Measurements from ENCODE around the gene UCK1.

UCK1 gene

GRCh38 chr9:131566158-131566557 lies 35.1 kb upstream of the UCK1 start:
- Histone ChIP-seq H3K4me2 (ENCODE audit: insufficient read depth, low read length) (no peak overlapping the region), H3K27ac (ENCODE audit: low read length) (no peak overlapping the region), H2AFZ (ENCODE audit: low read depth, low read length) (no peak overlapping the region), H4K20me1 (ENCODE audit: insufficient read depth, low read length) (no peaks in the 10 kb centered on the region), H3K27me3 (ENCODE audit: insufficient read depth, low read length, poor library complexity) (no peaks in the 10 kb centered on the region), H3K79me2 (ENCODE audit: insufficient read depth, low read length) (no peaks in the 10 kb centered on the region), H3K36me3 (ENCODE audit: insufficient read depth, low read length) (no peaks in the 10 kb centered on the region), H3K9me3 (ENCODE audit: insufficient read depth, low read length, severe bottlenecking) (no peaks in the 10 kb centered on the region), H3K4me3 (ENCODE audit: low read depth in 1 of 2, low read length in 2 of 2) (no peak overlapping the region), H3K9ac (ENCODE audit: low read depth, low read length) (no peak overlapping the region), H3K4me1 (ENCODE audit: insufficient read depth, low read length) (no peaks in the 10 kb centered on the region)
- ATAC-seq (ENCODE audit: insufficient read depth, low read depth), result no peak
- TF ChIP-seq CTCF (IDR thresholded peaks at IDR 0.05; ENCODE audit: borderline replicate concordance, extremely low read depth, low read length, poor library complexity, severe bottlenecking) (no peak), EZH2 (IDR thresholded peaks at IDR 0.05; ENCODE audit: borderline replicate concordance, low read depth, low read length, severe bottlenecking) (no peak)
- DNase-seq, result no peak

- TF ChIP-seq EZH2 (IDR thresholded peaks at IDR 0.05; ENCODE audit: borderline replicate concordance, low read depth, low read length, severe bottlenecking) (no peak), CTCF (IDR thresholded peaks at IDR 0.05; ENCODE audit: borderline replicate concordance, extremely low read depth, low read length, poor library complexity, severe bottlenecking) (no peak)
- Histone ChIP-seq H3K4me3 (ENCODE audit: low read depth in 1 of 2, low read length in 2 of 2) (no peak overlapping the region), H3K27me3 (ENCODE audit: insufficient read depth, low read length, poor library complexity) (no peaks in the 10 kb centered on the region), H2AFZ (ENCODE audit: low read depth, low read length) (no peak overlapping the region), H3K4me2 (ENCODE audit: insufficient read depth, low read length) (no peak overlapping the region), H3K9me3 (ENCODE audit: insufficient read depth, low read length, severe bottlenecking) (no peaks in the 10 kb centered on the region), H3K4me1 (ENCODE audit: insufficient read depth, low read length) (no peaks in the 10 kb centered on the region), H3K9ac (ENCODE audit: low read depth, low read length) (no peak overlapping the region), H4K20me1 (ENCODE audit: insufficient read depth, low read length) (no peaks in the 10 kb centered on the region), H3K27ac (ENCODE audit: low read length) (no peak overlapping the region), H3K36me3 (ENCODE audit: insufficient read depth, low read length) (no peaks in the 10 kb centered on the region), H3K79me2 (ENCODE audit: insufficient read depth, low read length) (no peaks in the 10 kb centered on the region)
- no peak for DNase-seq
- no peak for ATAC-seq (ENCODE audit: insufficient read depth, low read depth)
These were observed 34.3 kb upstream of the UCK1 start for GRCh38 chr9:131565369-131565768.

GRCh38 chr9:131562032-131562959 lies 31.2 kb upstream of the UCK1 start:
- H3K4me2 ChIP-seq (ENCODE audit: insufficient read depth, low read length), result no peak overlapping the region
- H3K36me3 ChIP-seq (ENCODE audit: insufficient read depth, low read length), result no peaks in the 10 kb centered on the region
- DNase-seq (no peak), ATAC-seq (ENCODE audit: insufficient read depth, low read depth) (no peak)
- no peak overlapping the region for H3K9ac ChIP-seq (ENCODE audit: low read depth, low read length)
- H2AFZ ChIP-seq (ENCODE audit: low read depth, low read length), result no peak overlapping the region
- H3K79me2 ChIP-seq (ENCODE audit: insufficient read depth, low read length), result no peaks in the 10 kb centered on the region
- H4K20me1 ChIP-seq (ENCODE audit: insufficient read depth, low read length), result no peaks in the 10 kb centered on the region
- H3K4me3 ChIP-seq (ENCODE audit: low read depth in 1 of 2, low read length in 2 of 2), result no peak overlapping the region
- TF ChIP-seq EZH2 (IDR thresholded peaks at IDR 0.05; ENCODE audit: borderline replicate concordance, low read depth, low read length, severe bottlenecking), result no peak
- no peak for TF ChIP-seq CTCF (IDR thresholded peaks at IDR 0.05; ENCODE audit: borderline replicate concordance, extremely low read depth, low read length, poor library complexity, severe bottlenecking)
- no peaks in the 10 kb centered on the region for H3K9me3 ChIP-seq (ENCODE audit: insufficient read depth, low read length, severe bottlenecking)
- no peaks in the 10 kb centered on the region for H3K27me3 ChIP-seq (ENCODE audit: insufficient read depth, low read length, poor library complexity)
- no peaks in the 10 kb centered on the region for H3K4me1 ChIP-seq (ENCODE audit: insufficient read depth, low read length)
- H3K27ac ChIP-seq (ENCODE audit: low read length), result no peak overlapping the region
